GM23338 (cell line): Measurements from ENCODE around the gene MAGI1. TPM values are rescaled to one million over a fixed set of nuclear protein-coding genes. Genes with fewer than 3 reads are reported as not detected.

Experiments used
- ATAC-seq: fragments of 200-7000 bp; cut with Tn5 transposase; 3 replicates; pipeline ENCODE4 v1.9.1; 2020
- DNase-seq: peaks from one replicate; pipeline ENCODE4 v3.0.0-alpha.2; 2015; ENCODE audit warnings: low spot score
- H2AFZ ChIP-seq: fragments of 200-600 bp; sonication (generic); 2 replicates; pipeline ENCODE4 v1.8.0; 2016; ENCODE audit warnings: antibody characterized with exemption, mild to moderate bottlenecking, moderate library complexity
- H3F3A ChIP-seq: fragments of 200-600 bp; sonication (generic); replicated peaks from 2 replicates; pipeline ENCODE4 v1.8.0; 2017; ENCODE audit warnings: antibody characterized with exemption, mixed run types, low read depth
- H3K27ac ChIP-seq: fragments of 200-600 bp; sonication (generic); 2 replicates; pipeline ENCODE4 v1.6.1; 2016; ENCODE audit warnings: low read depth
- H3K27me3 ChIP-seq: fragments of 200-600 bp; sonication (generic); 2 replicates; pipeline ENCODE4 v1.8.0; 2016; ENCODE audit warnings: mild to moderate bottlenecking, mixed run types, moderate library complexity; ENCODE audit not compliant: insufficient read depth
- H3K36me3 ChIP-seq: fragments of 200-600 bp; sonication (generic); 2 replicates; pipeline ENCODE4 v1.8.0; 2016; ENCODE audit warnings: mild to moderate bottlenecking; ENCODE audit not compliant: insufficient read depth
- H3K4me1 ChIP-seq: fragments of 200-600 bp; sonication (generic); 2 replicates; pipeline ENCODE4 v1.8.0; 2016; ENCODE audit warnings: mild to moderate bottlenecking, moderate library complexity; ENCODE audit not compliant: insufficient read depth
- H3K4me2 ChIP-seq: fragments of 200-600 bp; sonication (generic); 2 replicates; pipeline ENCODE4 v1.7.1; 2017; ENCODE audit warnings: mixed run types
- H3K4me3 ChIP-seq: fragments of 200-600 bp; sonication (generic); 2 replicates; pipeline ENCODE4 v1.6.1; 2016; ENCODE audit warnings: mixed run types
- H3K79me2 ChIP-seq: fragments of 200-600 bp; sonication (generic); replicated peaks from 2 replicates; pipeline ENCODE4 v1.8.0; 2017; ENCODE audit warnings: mild to moderate bottlenecking; ENCODE audit not compliant: insufficient read depth
- H3K9me2 ChIP-seq: fragments of 200-600 bp; sonication (generic); 2 replicates; pipeline ENCODE4 v1.8.0; 2017; ENCODE audit not compliant: insufficient read depth
- H4K20me1 ChIP-seq: fragments of 200-600 bp; sonication (generic); replicated peaks from 2 replicates; pipeline ENCODE4 v1.8.0; 2017; ENCODE audit warnings: mild to moderate bottlenecking; ENCODE audit not compliant: insufficient read depth
- H3K27ac Mint-ChIP-seq: 2 replicates; pipeline ENCODE4 v1.8.0; 2020; ENCODE audit warnings: inconsistent platforms, mild to moderate bottlenecking, moderate library complexity, mixed read lengths
- H3K27me3 Mint-ChIP-seq: 3 replicates; pipeline ENCODE4 v1.8.0; 2022; ENCODE audit warnings: low read depth, mild to moderate bottlenecking, moderate library complexity, mixed read lengths, inconsistent platforms; ENCODE audit not compliant: insufficient read depth, poor library complexity
- H3K36me3 Mint-ChIP-seq: 3 replicates; pipeline ENCODE4 v1.8.0; 2021; ENCODE audit warnings: low read depth, mild to moderate bottlenecking, inconsistent platforms, moderate library complexity, mixed read lengths
- H3K4me1 Mint-ChIP-seq: 3 replicates; pipeline ENCODE4 v1.8.0; 2020; ENCODE audit warnings: mild to moderate bottlenecking, inconsistent platforms, mixed read lengths
- H3K4me3 Mint-ChIP-seq: 3 replicates; pipeline ENCODE4 v1.8.0; 2021; ENCODE audit warnings: moderate library complexity, mild to moderate bottlenecking, inconsistent platforms, mixed read lengths
- H3K9me3 Mint-ChIP-seq: 3 replicates; pipeline ENCODE4 v1.8.0; 2020; ENCODE audit warnings: moderate library complexity, mild to moderate bottlenecking, inconsistent platforms, mixed read lengths
- CREB1 ChIP-seq: fragments of 250-450 bp; sonication (Bioruptor Pico); IDR thresholded peaks from 2 replicates; pipeline ENCODE4 v1.5.0; 2020; ENCODE audit warnings: low read depth, mild to moderate bottlenecking, moderate library complexity
- ETS1 ChIP-seq: IDR thresholded peaks from 2 replicates; pipeline ENCODE4 v1.6.1; 2016; ENCODE audit warnings: antibody characterized with exemption
- EZH2 ChIP-seq: fragments of 200-600 bp; sonication (generic); IDR thresholded peaks from one replicate; pipeline ENCODE4 v1.8.0; 2017; ENCODE audit warnings: antibody characterized with exemption, mild to moderate bottlenecking, low read depth; ENCODE audit not compliant: unreplicated experiment
- EZH2phosphoT487 ChIP-seq: fragments of 200-600 bp; sonication (generic); IDR thresholded peaks from one replicate; pipeline ENCODE4 v1.8.1; 2018; ENCODE audit warnings: antibody characterized with exemption; ENCODE audit not compliant: unreplicated experiment
- JUNB ChIP-seq: IDR thresholded peaks from one replicate; pipeline ENCODE4 v1.6.1; 2016; ENCODE audit warnings: antibody characterized with exemption; ENCODE audit not compliant: unreplicated experiment
- NANOG ChIP-seq: IDR thresholded peaks from 2 replicates; pipeline ENCODE4 v1.6.1; 2016; ENCODE audit warnings: antibody characterized with exemption, borderline replicate concordance
- POLR2AphosphoS5 ChIP-seq: IDR thresholded peaks from 2 replicates; pipeline ENCODE4 v1.6.1; 2016; ENCODE audit warnings: antibody characterized with exemption, low read depth
- REST ChIP-seq: IDR thresholded peaks from one replicate; pipeline ENCODE4 v1.6.1; 2018; ENCODE audit warnings: antibody characterized with exemption; ENCODE audit not compliant: unreplicated experiment
- STAT1 ChIP-seq: IDR thresholded peaks from one replicate; pipeline ENCODE4 v1.6.1; 2016; ENCODE audit warnings: antibody characterized with exemption; ENCODE audit not compliant: unreplicated experiment
- ZNF114 ChIP-seq: fragments of 250-450 bp; sonication (Bioruptor Pico); IDR thresholded peaks from 2 replicates; pipeline ENCODE4 v1.5.0; 2020; ENCODE audit warnings: mild to moderate bottlenecking, moderate library complexity
- ZNF331 ChIP-seq: fragments of 250-450 bp; sonication (Bioruptor Pico); IDR thresholded peaks from 2 replicates; pipeline ENCODE4 v1.5.0; 2020; ENCODE audit warnings: low read depth, mild to moderate bottlenecking, moderate library complexity
- ZNF462 ChIP-seq: fragments of 250-450 bp; sonication (Bioruptor Pico); IDR thresholded peaks from 2 replicates; pipeline ENCODE4 v1.5.0; 2020; ENCODE audit warnings: mild to moderate bottlenecking, moderate library complexity
- polyA plus RNA-seq: library from polyadenylated mRNA; unstranded; fragments of >200 nt; fragmentation: Nextera tagmentation; extraction: Ambion mirVana; gene quantifications from 2 replicates; pipeline ENCODE4 v1.2.1, GENCODE V29; 2016
- total RNA-seq: library from RNA; depleted of rRNA; stranded (reverse); fragments of >200 nt; shearing (Covaris generic); gene quantifications from 2 replicates; pipeline ENCODE4 v1.2.3, GENCODE V29; 2014

Gene MAGI1
- total and polyA plus RNA-seq, 2 experiments from 2014 or later, result 27.4 to 71.2 TPM

GRCh38 chr3:65979731-65980130, 59.0 kb downstream of the MAGI1 start:
- H3K27me3 Mint-ChIP-seq, result peaks cover 2% of the 10 kb centered on the region
- no peaks in the 10 kb centered on the region for H3K9me3 Mint-ChIP-seq
- Histone ChIP-seq H3K79me2 (peaks cover 28% of the 10 kb centered on the region), H3K27me3 (no peaks in the 10 kb centered on the region), H3K36me3 (no peaks in the 10 kb centered on the region), H4K20me1 (no peaks in the 10 kb centered on the region; the same call in 1 of the 2 replicates), H3K4me2 (no peak overlapping the region), H3F3A (no peaks in the 10 kb centered on the region), H2AFZ (no peak overlapping the region), H3K4me1 (no peaks in the 10 kb centered on the region), H3K27ac (no peak overlapping the region), H3K4me3 (no peak overlapping the region), H3K9me2 (no peaks in the 10 kb centered on the region)
- peaks cover 1% of the 10 kb centered on the region; the same call in 2 of the 3 replicates for H3K36me3 Mint-ChIP-seq
- no peak overlapping the region for H3K27ac Mint-ChIP-seq
- ATAC-seq, result no peak
- DNase-seq, result no peak
- peaks cover 15% of the 10 kb centered on the region for H3K4me1 Mint-ChIP-seq
- TF ChIP-seq ZNF462 (CRISPR knock-in tag) (no peak), ZNF114 (CRISPR knock-in tag) (no peak)
- no peak overlapping the region for H3K4me3 Mint-ChIP-seq

- H3K4me3 Mint-ChIP-seq, result no peak overlapping the region
- H3K4me2 ChIP-seq, result no peak overlapping the region
- no peak for TF ChIP-seq POLR2AphosphoS5
- TF ChIP-seq ZNF331 (CRISPR knock-in tag), result no peak
- TF ChIP-seq STAT1, result no peak
- no peak for TF ChIP-seq ETS1
- no peak for TF ChIP-seq REST
- no peak for TF ChIP-seq ZNF114 (CRISPR knock-in tag)
- no peak for TF ChIP-seq JUNB
- no peak for TF ChIP-seq NANOG
- no peak for TF ChIP-seq CREB1 (CRISPR knock-in tag)
- TF ChIP-seq EZH2phosphoT487, result no peak
- no peak for TF ChIP-seq EZH2
Measured at GRCh38 chr3:65979162-65979561, 59.6 kb downstream of the MAGI1 start.

More at GRCh38 chr3:65979162-65979561, 59.6 kb downstream of the MAGI1 start:
- Histone ChIP-seq H3K27ac (no peak overlapping the region), H2AFZ (no peak overlapping the region), H3K4me3 (no peak overlapping the region), H3K36me3 (no peaks in the 10 kb centered on the region), H4K20me1 (no peaks in the 10 kb centered on the region; the same call in 1 of the 2 replicates), H3K79me2 (peaks cover 28% of the 10 kb centered on the region), H3K9me2 (no peaks in the 10 kb centered on the region), H3F3A (no peaks in the 10 kb centered on the region), H3K27me3 (no peaks in the 10 kb centered on the region), H3K4me1 (no peaks in the 10 kb centered on the region)
- Mint-ChIP-seq H3K27me3 (peaks cover 2% of the 10 kb centered on the region), H3K9me3 (no peaks in the 10 kb centered on the region), H3K36me3 (peaks cover 6% of the 10 kb centered on the region), H3K4me1 (peaks cover 18% of the 10 kb centered on the region), H3K27ac (no peak overlapping the region)
- DNase-seq (peak; percentile 41), ATAC-seq (no peak)
